Cortex of kidney (tissue), 1 donor: ENCODE results near the gene DCP2.

Experiments
- DNase-seq: peaks from one replicate; lab custom pipeline; 2025; lab: John Stamatoyannopoulos, UW

The DCP2 gene

DNA sequence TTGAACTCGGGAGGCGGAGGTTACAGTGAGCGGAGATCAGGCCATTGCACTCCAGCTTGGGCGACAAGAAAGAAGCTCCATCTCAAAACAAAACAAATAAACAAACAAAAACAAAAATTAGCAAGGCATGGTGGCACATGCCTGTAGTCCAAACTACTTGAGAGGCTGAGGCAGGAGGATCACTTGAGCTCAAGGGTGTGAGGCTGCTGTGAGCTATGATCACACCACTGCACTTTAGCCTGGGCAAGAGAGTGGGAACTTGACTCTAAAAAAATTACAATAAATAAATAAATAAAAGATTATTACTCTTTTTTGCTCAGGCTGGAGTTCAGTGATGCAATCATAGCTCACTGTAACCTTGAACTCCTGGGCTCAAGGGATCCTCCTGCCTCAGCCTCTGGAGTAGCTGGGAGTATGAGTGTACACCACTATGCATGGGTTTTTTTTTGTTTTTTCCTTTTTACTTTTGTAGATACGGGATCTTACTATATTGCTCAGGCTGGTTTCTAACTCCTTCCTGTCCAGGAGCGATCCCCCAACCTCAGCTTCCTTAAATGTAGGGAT is 9.0 kb upstream of the DCP2 start:
- DNase-seq, result no peak

DNA sequence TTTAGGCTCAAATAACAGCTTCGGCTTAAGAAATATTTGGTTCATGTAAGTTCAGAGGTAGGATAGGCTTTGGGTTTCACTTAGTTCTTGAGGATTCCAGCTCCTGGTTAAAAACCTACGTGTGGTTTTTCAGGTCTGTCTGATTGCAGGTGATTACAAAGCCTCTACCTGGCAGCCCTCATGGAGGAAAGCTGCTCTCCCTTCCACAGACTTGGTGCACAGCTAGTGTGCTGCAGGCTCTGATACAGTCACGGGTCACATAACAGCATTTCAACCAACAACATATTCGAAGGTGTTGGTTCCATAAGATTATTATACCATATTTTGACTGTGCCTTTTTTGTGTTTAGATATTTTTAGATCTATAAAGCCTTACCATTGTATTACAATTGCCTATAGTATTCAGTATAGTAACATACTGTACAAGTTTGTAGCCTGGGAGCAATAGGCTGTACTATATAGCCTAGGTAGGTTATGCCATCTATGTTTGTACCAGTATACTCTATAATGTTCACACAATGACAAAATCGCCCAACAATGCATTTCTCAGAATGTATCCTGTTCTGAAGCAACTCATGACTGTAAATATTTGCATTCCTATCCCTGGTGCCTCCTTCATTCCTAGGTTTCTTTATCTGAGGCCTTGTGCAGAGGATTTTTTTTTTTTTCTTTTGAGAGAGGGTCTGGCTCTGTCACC is 8.0 kb upstream of the DCP2 start:
- DNase-seq, result no peak

DNA sequence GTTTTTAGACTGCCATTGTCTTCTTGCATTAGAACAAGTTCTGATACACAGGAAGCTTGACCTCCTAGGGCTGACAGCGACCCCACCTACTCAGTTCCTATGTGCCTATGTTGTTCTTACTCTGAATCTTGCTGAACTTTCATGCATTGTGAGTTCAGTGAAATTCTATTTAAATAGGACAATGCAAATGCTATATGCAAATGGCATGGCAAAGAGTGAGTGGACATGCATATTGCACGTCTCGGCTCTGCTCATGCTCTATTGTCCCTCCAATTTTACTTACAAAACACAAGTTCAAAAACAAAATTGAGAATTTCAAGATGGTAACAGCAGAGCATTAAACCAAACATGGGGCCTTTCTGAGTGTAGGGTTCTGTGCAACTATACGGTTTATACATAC is 5.3 kb upstream of the DCP2 start:
- DNase-seq, result no peak

DNA sequence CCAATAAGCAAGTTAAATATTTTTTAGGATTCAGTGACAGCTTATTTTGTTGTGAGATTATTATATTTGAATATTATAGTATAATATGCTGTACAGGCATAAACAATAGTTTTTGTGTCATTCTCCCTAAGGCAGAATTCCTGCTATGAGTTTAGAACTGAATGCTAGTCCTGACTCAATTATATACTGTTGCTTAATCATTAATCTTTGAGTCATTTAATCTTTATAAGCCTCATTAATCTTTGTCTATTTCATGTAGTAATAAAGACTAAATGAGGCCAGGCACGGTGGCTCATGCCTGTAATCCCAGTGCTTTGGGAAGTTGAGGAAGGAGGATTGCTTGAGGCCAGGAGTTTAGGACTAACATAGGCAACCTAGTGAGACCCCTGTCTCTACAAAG is 3.6 kb upstream of the DCP2 start:
- DNase-seq, result no peak

DNA sequence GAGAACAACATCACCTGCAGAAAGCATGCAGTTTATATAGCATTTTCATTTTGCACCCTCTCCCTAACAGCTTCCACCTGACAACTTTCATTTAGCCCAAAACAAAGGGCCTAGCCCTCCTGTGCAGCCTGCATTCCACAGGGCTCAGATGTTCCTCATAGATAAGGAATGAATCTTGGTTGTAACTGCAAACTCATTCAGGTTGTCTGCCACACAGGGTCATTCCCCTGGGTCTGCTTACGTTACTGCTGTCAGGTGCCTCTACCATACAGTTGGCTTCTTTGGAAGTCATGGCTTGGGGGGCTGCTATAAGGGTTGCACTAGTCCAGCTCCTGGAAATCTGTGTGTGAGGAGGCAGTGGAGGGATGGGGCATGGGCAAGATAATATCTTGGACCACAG is 2.7 kb upstream of the DCP2 start:
- DNase-seq, result no peak

DNA sequence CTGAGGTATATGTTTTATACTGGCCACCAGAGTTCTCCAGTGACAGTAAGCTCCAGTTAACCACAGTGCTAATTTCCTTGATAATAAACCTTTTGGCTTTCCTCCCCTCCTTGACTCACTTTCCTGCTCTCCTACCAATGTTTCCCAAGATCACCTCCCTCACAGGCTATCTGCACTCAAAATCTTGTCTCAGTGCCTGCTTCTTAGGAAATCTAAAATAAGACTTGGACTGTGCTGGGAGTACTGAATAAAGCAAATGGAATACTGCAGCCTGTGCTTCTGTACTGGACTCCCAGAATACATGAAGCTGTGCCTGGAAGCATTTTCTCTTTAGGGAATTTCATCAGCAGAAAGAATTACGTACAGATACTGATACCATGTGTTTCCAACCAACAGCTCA is 1.7 kb upstream of the DCP2 start:
- DNase-seq, result no peak

DNA sequence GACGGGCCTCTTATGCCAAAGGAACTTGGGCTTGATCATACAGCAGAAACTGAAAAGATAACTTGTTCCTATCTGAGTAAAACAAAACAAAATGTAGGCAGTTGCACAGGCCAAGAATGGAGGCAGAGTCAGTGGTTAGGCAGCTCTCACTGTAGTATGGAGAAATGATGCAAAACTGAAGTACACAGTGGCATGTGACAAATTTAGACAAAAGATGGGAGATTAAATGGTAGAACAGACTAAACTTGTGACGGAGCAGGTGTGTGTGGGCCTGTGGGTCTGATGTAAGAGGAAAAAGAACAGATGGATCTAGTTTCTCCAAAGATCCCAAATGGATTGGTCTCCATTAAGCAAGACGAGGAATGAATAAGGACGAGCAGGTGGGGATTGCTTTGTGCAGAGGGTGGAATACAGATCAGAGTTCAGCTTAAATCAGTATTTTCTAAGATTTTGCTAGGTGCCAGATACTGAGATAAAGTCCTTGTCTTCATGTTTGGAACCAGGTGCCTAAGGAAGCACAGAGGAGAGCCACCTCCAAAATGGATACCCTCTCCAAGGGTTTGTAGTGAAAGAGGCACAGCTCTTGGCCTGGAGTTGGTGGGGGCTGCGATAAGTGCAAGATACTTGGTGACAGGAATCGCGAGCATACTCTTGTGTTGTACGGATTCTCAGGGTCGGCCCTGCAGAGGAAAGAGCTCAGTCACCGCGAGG is 722 bp upstream of the DCP2 start:
- no peak for DNase-seq

DNA sequence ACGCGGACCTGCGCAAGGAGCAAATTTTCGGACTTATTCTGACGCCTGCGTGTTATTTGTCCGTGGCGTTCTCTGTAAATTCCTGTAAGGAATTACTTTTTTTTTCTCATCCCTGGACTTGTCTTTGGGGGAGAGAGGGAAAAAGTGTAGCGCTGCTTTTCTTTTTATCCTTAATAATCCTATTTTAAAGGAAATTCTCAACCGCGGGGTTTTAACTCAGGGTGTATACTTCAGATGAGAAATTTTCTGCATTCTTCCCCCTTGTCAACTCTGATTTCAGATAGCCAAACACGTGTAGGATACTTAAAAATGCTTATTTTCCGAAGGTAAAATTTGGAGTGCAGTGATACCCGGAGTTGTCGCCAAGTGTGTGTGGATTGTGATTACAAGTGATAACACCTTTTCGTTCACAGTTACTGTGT is 853 bp downstream of the DCP2 start:
- DNase-seq, result no peak

DNA sequence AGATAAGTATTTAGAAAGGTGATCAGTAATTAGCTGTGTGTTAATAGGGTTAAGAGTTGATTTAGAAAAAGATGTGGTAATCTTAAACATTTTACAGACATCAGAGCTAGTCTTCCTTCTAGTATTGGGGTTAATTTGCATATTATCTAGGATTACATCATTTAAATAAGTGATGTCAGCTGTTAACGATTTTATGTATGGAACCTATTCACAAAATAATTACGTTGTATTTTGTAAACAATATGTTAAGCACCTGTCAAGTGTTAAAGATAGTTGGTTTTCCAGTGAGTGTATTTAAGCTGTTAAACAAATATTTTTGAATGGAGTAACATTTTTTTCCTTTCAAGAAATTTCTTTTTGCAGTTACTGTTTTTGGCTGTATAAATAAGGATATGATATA is 2.2 kb downstream of the DCP2 start:
- DNase-seq, result no peak

DNA sequence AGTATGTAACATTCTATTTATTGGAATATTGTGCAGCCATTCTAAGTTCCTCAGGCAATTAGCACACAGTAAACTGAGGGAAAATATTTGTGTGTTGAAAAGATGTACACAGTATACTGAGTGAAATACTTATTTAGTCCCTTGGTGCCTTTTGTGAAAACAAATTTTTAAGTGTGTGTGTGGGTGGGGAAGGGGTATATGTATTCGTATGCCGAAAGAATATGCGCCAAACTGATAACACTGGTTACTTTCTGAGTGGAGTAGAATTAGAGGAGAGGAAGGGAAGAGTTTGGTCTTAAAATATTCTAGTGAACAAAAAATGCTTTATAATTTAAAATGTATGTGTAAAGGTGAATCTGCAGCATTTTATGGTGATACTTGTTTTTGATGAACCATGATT is 3.1 kb downstream of the DCP2 start:
- DNase-seq, result no peak

DNA sequence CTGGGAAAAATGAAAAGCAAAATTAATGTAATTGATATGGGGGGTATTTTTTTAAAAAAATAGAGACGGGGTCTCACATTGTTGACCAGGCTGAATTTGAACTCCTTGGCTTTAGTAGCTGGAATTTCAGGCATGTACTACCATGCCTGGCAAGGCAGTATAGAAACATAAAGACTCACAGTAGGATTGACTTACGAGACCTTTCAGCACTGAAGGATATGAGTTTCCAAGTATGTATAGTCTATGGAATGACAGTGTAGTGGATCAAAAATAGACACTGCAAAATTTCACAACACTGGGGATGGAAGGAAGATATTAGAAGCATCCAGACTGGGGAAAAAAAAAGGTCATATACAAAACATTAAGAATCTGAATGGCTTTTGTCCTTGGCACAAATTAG is 6.8 kb downstream of the DCP2 start:
- DNase-seq, result no peak

DNA sequence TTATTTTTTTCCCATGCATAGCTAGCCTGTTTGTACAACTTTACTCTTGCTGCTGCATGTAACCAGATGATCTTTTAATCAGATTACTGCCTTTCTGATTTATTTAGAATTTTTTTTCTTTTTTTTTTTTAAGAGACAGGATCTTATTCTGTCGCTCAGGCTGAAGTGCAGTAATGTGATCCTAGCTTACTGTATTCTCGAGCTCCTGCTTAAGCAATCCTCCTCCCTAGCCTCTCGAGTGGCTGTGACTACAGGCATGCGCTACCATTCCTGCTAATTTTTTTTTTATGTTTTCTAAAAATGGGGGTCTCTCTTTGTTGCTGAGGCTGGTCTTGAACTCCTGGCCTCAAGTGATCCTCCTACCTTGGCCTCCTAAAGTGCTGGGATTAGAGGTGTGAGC is 9.6 kb downstream of the DCP2 start:
- DNase-seq, result no peak

DNA sequence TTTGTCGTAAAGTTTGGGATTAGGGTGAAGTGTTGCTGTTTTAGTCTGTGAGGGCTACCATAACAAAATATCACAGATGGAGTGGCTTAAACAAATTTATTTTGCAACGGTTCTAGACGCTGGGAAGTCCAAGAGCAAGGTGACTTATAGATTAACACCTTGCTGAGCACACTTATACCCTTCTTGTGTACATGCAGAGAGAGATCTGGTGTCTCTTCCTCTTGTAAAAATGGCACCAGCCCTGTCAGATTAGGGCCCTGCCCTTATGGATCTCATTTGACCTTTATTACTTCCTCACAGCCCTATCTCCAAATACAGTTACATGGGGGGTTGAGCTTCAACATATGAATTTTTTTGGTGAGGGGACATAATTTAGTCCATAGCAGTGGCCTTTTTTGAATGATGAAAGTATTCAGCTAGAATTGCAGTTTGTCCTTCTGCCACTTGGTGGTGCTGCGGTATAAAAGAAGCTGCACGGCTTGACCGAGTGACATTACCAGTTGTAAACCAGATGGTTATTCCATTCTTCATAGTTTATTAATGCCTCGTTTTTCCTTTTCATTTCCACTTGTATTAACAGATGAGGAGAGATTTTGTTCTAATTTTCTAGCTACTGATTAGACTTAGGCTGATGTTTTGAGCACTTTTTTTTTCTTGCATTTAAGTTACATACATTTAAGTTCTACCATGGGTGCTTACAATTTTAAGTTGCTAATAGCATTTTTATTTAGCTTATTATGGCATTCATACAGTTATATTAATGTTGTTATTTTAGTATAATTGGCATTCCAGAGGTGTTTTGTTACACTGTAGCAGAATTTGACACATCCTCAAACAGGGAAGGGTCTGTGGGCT is 19.4 kb downstream of the DCP2 start:
- DNase-seq, result no peak

DNA sequence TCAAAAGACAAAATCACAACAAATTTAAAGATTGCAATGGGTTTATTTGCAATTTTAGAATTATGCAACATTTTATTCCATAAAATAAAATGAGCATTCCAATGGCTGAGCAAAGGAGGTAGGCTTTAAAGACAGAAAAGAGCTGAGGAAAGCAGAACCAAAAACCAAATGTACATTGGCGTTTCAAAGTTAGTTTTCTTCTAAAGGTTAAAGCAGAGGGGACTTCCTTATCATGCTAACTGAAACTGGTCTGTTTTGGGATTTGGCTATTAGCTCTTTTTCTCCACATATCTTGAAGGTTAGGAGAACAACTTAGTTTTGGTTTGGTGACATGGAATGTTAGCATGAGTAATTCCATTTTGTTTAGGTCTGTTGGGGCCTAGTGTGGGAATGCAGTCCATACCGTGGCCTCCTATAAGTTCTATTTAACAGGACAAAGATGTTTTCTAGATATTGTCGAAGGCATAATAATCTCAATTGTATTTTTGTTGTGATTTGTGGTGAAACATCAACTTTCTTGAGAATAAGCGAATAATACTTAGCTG is 20.3 kb downstream of the DCP2 start:
- no peak for DNase-seq

DNA sequence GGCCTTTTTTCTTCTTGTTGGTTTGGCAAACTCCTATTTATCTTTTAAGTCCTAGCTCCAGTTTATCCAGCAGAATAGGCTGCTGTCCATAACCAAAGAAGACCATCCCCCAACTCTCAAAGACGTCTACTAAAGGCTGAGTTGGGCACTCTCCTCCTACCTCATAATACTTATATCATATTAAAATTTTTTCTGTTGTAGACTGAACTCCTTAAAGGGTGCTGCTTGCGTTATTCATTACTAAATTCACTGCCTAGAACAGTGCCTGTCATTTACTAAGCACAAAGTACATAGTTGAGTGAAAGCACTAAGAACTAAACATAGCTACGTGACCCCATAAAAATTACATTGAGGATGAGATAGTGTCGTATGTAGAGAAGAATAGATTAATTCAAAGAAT is 21.7 kb downstream of the DCP2 start:
- DNase-seq, result no peak

DNA sequence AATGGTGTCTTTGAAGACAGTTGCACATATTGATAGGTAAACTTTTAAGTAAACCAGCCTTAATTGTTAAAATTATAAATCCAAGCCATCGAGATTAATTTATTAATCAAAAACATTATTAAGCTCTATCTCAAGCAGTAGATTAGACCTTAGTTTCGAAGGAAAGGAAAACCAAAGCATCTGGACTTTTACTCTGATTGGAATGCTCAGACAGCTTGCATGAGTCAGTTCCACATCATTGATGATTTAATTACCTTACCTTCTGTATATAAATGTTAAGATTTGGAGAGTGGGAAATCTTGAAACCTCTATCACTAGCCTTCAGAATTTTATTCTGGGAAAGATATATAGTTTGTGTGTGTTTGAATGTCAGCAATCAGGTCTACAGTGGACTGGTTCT is 23.9 kb downstream of the DCP2 start:
- DNase-seq, result no peak

DNA sequence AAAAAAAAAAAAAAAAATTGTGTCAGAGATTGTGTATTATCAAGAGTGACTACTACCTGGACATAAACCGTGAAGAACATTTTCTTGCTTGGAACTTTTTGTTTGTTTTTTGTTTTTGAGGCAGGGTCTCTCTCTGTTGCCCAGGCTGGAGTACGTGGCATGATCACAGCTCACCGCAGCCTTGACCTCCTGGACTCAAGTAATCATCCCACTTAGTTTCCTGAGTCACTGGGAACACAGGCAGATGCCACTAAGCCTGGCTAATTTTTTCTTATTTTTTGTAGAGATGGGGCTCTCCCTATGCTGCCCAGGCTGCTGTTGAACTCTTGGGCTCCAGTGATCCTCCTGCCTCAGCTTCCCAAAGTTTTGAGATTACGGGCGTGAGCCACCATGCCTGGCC is 25.8 kb downstream of the DCP2 start:
- DNase-seq, result no peak

DNA sequence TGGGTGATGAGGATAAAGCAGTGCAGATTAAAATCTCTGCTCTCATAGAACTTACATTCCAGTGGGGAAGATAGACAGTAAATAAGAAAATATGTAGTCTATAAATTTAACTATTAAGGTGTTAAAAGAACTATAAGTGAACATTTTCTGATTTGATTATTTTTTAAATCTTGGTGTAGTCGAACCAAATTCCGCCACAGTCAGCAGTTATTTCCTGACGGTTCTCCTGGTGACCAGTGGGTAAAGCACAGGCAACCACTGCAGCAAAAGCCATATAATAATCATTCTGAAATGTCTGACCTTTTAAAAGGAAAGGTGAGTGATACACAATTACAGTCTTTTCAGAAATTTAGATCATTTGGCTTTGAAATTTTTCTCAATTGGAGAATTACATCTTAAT is 27.2 kb downstream of the DCP2 start:
- no peak for DNase-seq

DNA sequence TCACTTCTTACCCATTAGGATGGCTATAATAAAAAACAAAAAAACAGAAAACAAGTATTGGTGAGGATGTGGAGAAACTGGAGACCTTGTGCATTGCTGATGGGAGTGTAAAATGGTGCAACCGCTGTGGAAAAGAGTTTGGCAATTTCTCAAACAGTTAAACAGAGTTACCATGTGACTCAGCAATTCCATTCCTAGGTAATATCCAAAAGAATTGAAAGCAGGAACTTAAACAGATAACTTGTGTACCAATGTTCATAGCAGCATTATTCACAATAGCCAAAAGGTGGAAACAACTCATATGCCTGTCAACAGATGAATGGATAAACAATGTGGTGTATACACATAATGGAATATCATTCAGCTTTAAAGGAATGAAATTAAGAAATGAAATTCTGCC is 28.9 kb downstream of the DCP2 start:
- DNase-seq, result no peak

DNA sequence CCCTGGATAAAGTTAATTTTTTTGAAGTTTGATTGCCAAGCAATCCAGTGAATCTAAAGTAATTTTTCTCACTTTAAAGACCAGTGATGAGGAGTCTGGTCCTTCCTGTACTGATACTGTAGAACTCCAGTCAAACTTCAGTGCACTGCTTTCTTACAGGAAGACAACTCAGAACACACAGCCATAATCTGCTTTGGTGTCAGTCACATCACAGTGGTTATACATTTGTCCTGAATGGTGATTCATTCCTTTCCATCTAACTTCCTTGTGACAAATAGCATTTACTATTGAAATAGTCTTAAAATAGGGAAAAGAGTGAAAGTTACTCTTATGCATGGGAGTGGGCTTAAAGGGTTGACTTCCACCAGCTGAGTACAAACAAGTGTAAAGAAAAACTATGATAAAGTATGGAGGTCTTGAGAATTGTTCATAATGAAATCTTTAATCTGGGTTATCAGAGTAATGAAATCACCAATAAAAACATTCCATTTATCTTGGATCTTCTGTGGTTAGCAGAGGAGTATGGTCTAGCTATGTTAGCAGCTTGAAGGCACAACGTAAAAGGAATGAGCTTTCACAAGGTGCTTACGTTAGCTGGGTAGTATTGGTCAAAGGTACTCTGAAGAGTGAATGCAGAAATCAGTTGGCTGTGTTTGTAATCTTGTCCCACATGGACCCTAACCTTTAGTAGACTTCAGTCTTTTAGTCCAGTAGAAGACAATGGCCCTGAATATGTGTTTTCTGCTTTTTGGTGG is 41.5 kb downstream of the DCP2 start:
- DNase-seq, result no peak

DNA sequence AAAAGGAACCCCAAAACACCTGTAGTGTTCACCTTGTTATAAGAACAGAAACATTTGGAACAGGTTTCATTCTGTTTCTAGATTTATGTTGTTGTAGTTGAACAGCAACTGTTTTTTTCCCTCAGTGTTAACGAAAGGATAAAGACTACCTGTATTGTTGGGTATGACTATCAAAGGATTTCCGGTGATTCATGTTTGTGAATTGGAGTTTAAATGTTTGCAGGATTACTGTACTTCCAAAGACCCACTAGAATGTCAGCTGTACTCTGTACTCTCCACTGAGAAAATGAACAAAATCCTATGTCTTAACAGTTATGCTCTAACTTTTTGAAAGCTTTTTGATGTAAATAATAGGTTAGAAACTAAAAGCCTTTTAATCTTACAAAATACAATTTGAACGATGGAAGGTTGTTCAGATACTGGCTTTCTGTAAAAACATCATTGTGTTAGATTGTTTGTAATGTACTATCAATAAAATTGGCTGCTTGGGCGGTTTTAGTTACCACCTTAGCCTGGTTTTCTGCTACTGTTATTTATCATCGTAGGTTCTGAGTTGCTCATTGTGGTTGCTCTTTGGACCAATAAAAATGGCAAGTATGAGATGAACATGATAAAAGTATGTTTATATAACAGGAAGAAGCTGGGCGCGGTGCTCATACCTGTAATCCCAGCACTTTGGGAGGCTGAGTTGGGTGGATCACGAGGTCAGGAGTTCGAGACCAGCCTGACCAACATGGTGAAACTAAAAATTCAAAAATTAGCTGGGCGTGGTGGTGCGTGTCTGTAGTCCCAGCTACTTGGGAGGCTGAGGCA is 44.1 kb downstream of the DCP2 start:
- no peak for DNase-seq
